H9 (cell line): ENCODE data around the gene MYO1D. TPM values are rescaled to one million over a fixed set of nuclear protein-coding genes. Genes with fewer than 3 reads are reported as not detected.
"Not testable (repeated sequence)": the region's sequence is repeated elsewhere in the genome, so short reads cannot be mapped to it uniquely, and the experiment has no call there.

ENCODE experiments used
- DNase-seq: peaks from one replicate; pipeline ENCODE4 v3.0.0-alpha.2; 2017
- H2AFZ ChIP-seq: one replicate; pipeline ENCODE4 v1.6.1; 2013; ENCODE audit warnings: mild to moderate bottlenecking, low read length, control low read depth, moderate library complexity
- H2AK5ac ChIP-seq: 2 replicates; pipeline ENCODE4 v1.6.1; 2013; ENCODE audit warnings: low read length, control low read depth, mixed read lengths; ENCODE audit not compliant: insufficient read length
- H2BK120ac ChIP-seq: one replicate; pipeline ENCODE4 v1.6.1; 2013; ENCODE audit warnings: low read depth, mild to moderate bottlenecking, low read length, control low read depth, inconsistent platforms; ENCODE audit not compliant: poor library complexity, severe bottlenecking
- H2BK12ac ChIP-seq: 2 replicates; pipeline ENCODE4 v1.6.1; 2013; ENCODE audit warnings: low read length, control low read depth, mixed read lengths, low read depth; ENCODE audit not compliant: insufficient read length
- H2BK15ac ChIP-seq: 2 replicates; pipeline ENCODE4 v1.6.1; 2013; ENCODE audit warnings: low read depth, low read length, control low read depth
- H2BK20ac ChIP-seq: one replicate; pipeline ENCODE4 v1.6.1; 2013; ENCODE audit warnings: low read depth, mild to moderate bottlenecking, low read length, control low read depth, inconsistent platforms; ENCODE audit not compliant: poor library complexity, severe bottlenecking
- H2BK5ac ChIP-seq: 2 replicates; pipeline ENCODE4 v1.6.1; 2013; ENCODE audit warnings: low read length, control low read depth, mixed read lengths; ENCODE audit not compliant: insufficient read length
- H3K14ac ChIP-seq: 2 replicates; pipeline ENCODE4 v1.6.1; 2013; ENCODE audit warnings: low read length, control low read depth; ENCODE audit not compliant: insufficient read depth
- H3K18ac ChIP-seq: 2 replicates; pipeline ENCODE4 v1.6.1; 2013; ENCODE audit warnings: low read depth, mild to moderate bottlenecking, mixed read lengths, low read length, control low read depth; ENCODE audit not compliant: insufficient read length
- H3K23ac ChIP-seq: 2 replicates; pipeline ENCODE4 v1.6.1; 2013; ENCODE audit warnings: low read length, control low read depth, mixed read lengths, low read depth; ENCODE audit not compliant: insufficient read length
- H3K23me2 ChIP-seq: 2 replicates; pipeline ENCODE4 v1.6.1; 2013; ENCODE audit warnings: low read depth, mild to moderate bottlenecking, mixed read lengths, low read length, control low read depth; ENCODE audit not compliant: insufficient read length, poor library complexity, severe bottlenecking
- H3K27ac ChIP-seq: 2 replicates; pipeline ENCODE4 v1.5.1; 2013; ENCODE audit warnings: low read length, control low read depth, mixed read lengths, low read depth; ENCODE audit not compliant: insufficient read length
- H3K27me3 ChIP-seq: 2 replicates; pipeline ENCODE4 v1.6.1; 2013; ENCODE audit warnings: low read length, control low read depth, inconsistent platforms; ENCODE audit not compliant: insufficient read depth
- H3K4ac ChIP-seq: 2 replicates; pipeline ENCODE4 v1.6.1; 2013; ENCODE audit warnings: low read depth, mild to moderate bottlenecking, control low read depth, inconsistent platforms, low read length, moderate library complexity
- H3K4me1 ChIP-seq: 2 replicates; pipeline ENCODE4 v1.6.1; 2013; ENCODE audit warnings: low read length, control low read depth, inconsistent platforms; ENCODE audit not compliant: insufficient read depth
- H3K4me2 ChIP-seq: 2 replicates; pipeline ENCODE4 v1.6.1; 2013; ENCODE audit warnings: low read length, control low read depth, mixed read lengths; ENCODE audit not compliant: insufficient read length, insufficient read depth
- H3K56ac ChIP-seq: 2 replicates; pipeline ENCODE4 v1.6.1; 2013; ENCODE audit warnings: low read depth, mild to moderate bottlenecking, mixed read lengths, low read length, control low read depth; ENCODE audit not compliant: insufficient read length
- H3K79me1 ChIP-seq: 2 replicates; pipeline ENCODE4 v1.6.1; 2013; ENCODE audit warnings: low read depth, mild to moderate bottlenecking, moderate library complexity, low read length, control low read depth, inconsistent platforms; ENCODE audit not compliant: insufficient read depth, poor library complexity, severe bottlenecking
- H3K79me2 ChIP-seq: 2 replicates; pipeline ENCODE4 v1.6.1; 2013; ENCODE audit warnings: low read length, control low read depth, inconsistent platforms; ENCODE audit not compliant: insufficient read depth
- H3K9ac ChIP-seq: 2 replicates; pipeline ENCODE4 v1.6.1; 2013; ENCODE audit warnings: low read length, control low read depth, mixed read lengths; ENCODE audit not compliant: insufficient read length; ENCODE audit errors: extremely low read depth
- H3K9me3 ChIP-seq: one replicate; pipeline ENCODE4 v1.6.1; 2013; ENCODE audit warnings: low read depth, low read length, inconsistent platforms; ENCODE audit not compliant: control insufficient read depth
- H3T11ph ChIP-seq: one replicate; pipeline ENCODE4 v1.6.1; 2013; ENCODE audit warnings: mild to moderate bottlenecking, low read length, control low read depth, inconsistent platforms
- H4K20me1 ChIP-seq: one replicate; pipeline ENCODE4 v1.6.1; 2013; ENCODE audit not compliant: control insufficient read depth, insufficient read length, insufficient read depth
- H4K5ac ChIP-seq: 2 replicates; pipeline ENCODE4 v1.6.1; 2013; ENCODE audit warnings: low read depth, mild to moderate bottlenecking, mixed read lengths, low read length, control low read depth; ENCODE audit not compliant: insufficient read length
- H4K8ac ChIP-seq: replicated peaks from 2 replicates; pipeline ENCODE4 v1.6.1; 2013; ENCODE audit warnings: low read length, control low read depth, mixed read lengths, low read depth; ENCODE audit not compliant: insufficient read length
- H4K91ac ChIP-seq: 2 replicates; pipeline ENCODE4 v1.6.1; 2013; ENCODE audit warnings: low read depth, mild to moderate bottlenecking, moderate library complexity, mixed read lengths, low read length, control low read depth; ENCODE audit not compliant: insufficient read length
- H3K27ac Mint-ChIP-seq, 3 experiments: 2 replicates in 2 of 3; 3 replicates in 1 of 3; pipeline ENCODE4 v1.8.0; 2020 to 2021; ENCODE audit warnings: mixed read lengths in 3 of 3, mild to moderate bottlenecking in 1 of 3, moderate library complexity in 1 of 3
- H3K27me3 Mint-ChIP-seq: 2 replicates; pipeline ENCODE4 v1.8.0; 2021; ENCODE audit warnings: low read depth, mild to moderate bottlenecking, moderate library complexity, mixed read lengths
- H3K36me3 Mint-ChIP-seq, 3 experiments: 2 replicates in 2 of 3; 3 replicates in 1 of 3; pipeline ENCODE4 v1.8.0; 2020 to 2021; ENCODE audit warnings: low read depth in 3 of 3, mixed read lengths in 3 of 3; ENCODE audit not compliant: insufficient read depth in 1 of 3
- H3K4me1 Mint-ChIP-seq, 2 experiments: 2 replicates each; pipeline ENCODE4 v1.8.0; 2020; ENCODE audit warnings: mixed read lengths in 2 of 2
- H3K4me3 Mint-ChIP-seq, 2 experiments: 2 replicates in 1 of 2; 3 replicates in 1 of 2; pipeline ENCODE4 v1.8.0; 2020 to 2021; ENCODE audit warnings: mild to moderate bottlenecking in 2 of 2, mixed read lengths in 2 of 2, moderate library complexity in 1 of 2
- H3K9me3 Mint-ChIP-seq, 2 experiments: 2 replicates in 1 of 2; 3 replicates in 1 of 2; pipeline ENCODE4 v1.8.0; 2020; ENCODE audit warnings: mild to moderate bottlenecking in 2 of 2, mixed read lengths in 2 of 2, moderate library complexity in 1 of 2
- CTCF ChIP-seq: fragments of 200-600 bp; sonication (generic); conservative IDR thresholded peaks from 3 replicates; pipeline ENCODE4 v1.8.0; 2021; ENCODE audit warnings: antibody characterized with exemption, mild to moderate bottlenecking
- WGBS: extraction: QIAGEN DNeasy Blood & Tissue Kit; methylation state at CpG from one replicate; pipeline ENCODE4 v1.1.7; 2013; ENCODE audit warnings: missing lambda C conversion rate, low lambda C conversion rate, mixed read lengths; ENCODE audit not compliant: insufficient read length; ENCODE audit errors: extremely low coverage; 5-methylcytosine and 5-hydroxymethylcytosine counted together
- total RNA-seq: library from RNA; stranded (reverse); gene quantifications from 2 replicates; pipeline ENCODE4 v1.2.1, GENCODE V29; 2021

The MYO1D gene
- total RNA-seq, 1 experiment from 2014 or later = 19.0 TPM

- Histone ChIP-seq H4K20me1 (no peaks in the 10 kb centered on the region), H3K56ac (no peak overlapping the region), H3K4me2 (no peak overlapping the region), H3K23me2 (no peaks in the 10 kb centered on the region), H3K9ac (no peak overlapping the region), H3K79me1 (no peaks in the 10 kb centered on the region), H3K27me3 (no peaks in the 10 kb centered on the region), H2BK12ac (no peak overlapping the region), H3K4me1 (no peaks in the 10 kb centered on the region), H2BK15ac (no peak overlapping the region), H3K23ac (no peak overlapping the region), H3K18ac (no peak overlapping the region), H2AK5ac (no peak overlapping the region), H3K27ac (no peak overlapping the region), H3K9me3 (no peaks in the 10 kb centered on the region), H2BK5ac (no peak overlapping the region), H2BK120ac (no peak overlapping the region), H3T11ph (no peak overlapping the region), H4K5ac (no peak overlapping the region), H3K79me2 (no peaks in the 10 kb centered on the region), H3K4ac (no peak overlapping the region), H4K8ac (no peak overlapping the region), H2BK20ac (no peak overlapping the region), H3K14ac (no peak overlapping the region), H4K91ac (no peak overlapping the region), H2AFZ (no peak overlapping the region)
- no peak for DNase-seq
- TF ChIP-seq CTCF = no peak
- H3K4me1 Mint-ChIP-seq = peaks cover 2 to 3% of the 10 kb centered on the region in 2 experiments; a peak in 1 of 4 replicates
- no peaks in the 10 kb centered on the region for H3K9me3 Mint-ChIP-seq
- H3K27ac Mint-ChIP-seq = no peak overlapping the region; a peak in 1 of 7 replicates
- peak overlapping the region; percentile 57 to 63 for H3K4me3 Mint-ChIP-seq
- H3K27me3 Mint-ChIP-seq = no peaks in the 10 kb centered on the region; the same call in 1 of the 2 replicates
- no peaks in the 10 kb centered on the region for H3K36me3 Mint-ChIP-seq
- WGBS = no CpG with 5 or more reads among the region's 2 CpGs
These were observed 53.9 kb downstream of the MYO1D start for GRCh38 chr17:32822996-32823395.

- H3K18ac ChIP-seq, H3K79me1 ChIP-seq, H4K20me1 ChIP-seq, H3K27ac Mint-ChIP-seq, H4K91ac ChIP-seq, H3K27ac ChIP-seq, DNase-seq, H3T11ph ChIP-seq, H3K9me3 Mint-ChIP-seq, H2BK15ac ChIP-seq, H3K27me3 Mint-ChIP-seq, H2AK5ac ChIP-seq, H3K4ac ChIP-seq, H3K79me2 ChIP-seq, H2BK120ac ChIP-seq, H4K5ac ChIP-seq, H3K4me1 Mint-ChIP-seq, H3K23me2 ChIP-seq, H2BK20ac ChIP-seq, H3K9ac ChIP-seq, H3K9me3 ChIP-seq, H2BK12ac ChIP-seq, H3K4me2 ChIP-seq, H3K23ac ChIP-seq, H2AFZ ChIP-seq, H4K8ac ChIP-seq, H3K4me1 ChIP-seq, H3K36me3 Mint-ChIP-seq, H3K27me3 ChIP-seq, H3K14ac ChIP-seq, H3K56ac ChIP-seq, H2BK5ac ChIP-seq: not testable (repeated sequence)
- no CpG with 5 or more reads among the region's 82 CpGs for WGBS
- H3K4me3 Mint-ChIP-seq = peak overlapping the region; percentile 38 to 57; a peak in 3 of 5 replicates
These were observed 54.7 kb downstream of the MYO1D start for GRCh38 chr17:32821987-32822934.
